HG03103 (cell line): Measurements from ENCODE around the gene OR2L3.
"Not testable (repeated sequence)": the region's sequence is repeated elsewhere in the genome, so short reads cannot be mapped to it uniquely, and the experiment has no call there.

ENCODE experiments used
- ATAC-seq: cut with Tn5 transposase; IDR thresholded peaks from one replicate; pipeline ENCODE4 v1.9.1; 2021; ENCODE audit warnings: low read depth; ENCODE audit not compliant: unreplicated experiment

OR2L3 gene

DNA sequence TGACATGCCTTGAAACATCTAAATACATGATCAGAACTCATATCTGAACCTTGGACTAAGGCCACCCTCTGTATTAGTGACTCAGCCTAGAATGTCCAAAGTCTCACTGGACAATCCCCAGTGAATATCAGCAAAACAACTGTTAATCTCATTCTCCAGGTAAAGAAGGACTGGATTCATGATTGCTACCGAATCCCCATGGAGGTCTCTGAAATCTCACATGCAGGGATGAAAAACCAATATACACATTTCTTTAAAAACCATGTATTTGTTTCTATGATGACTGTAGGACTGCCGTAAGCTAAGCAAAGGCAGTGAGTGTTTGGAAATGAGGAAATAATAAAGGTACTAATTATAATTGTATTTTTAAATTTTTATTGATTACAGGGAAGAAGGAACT lies at the start of gene OR2L3:
TSS of gene OR2L3 (plus strand) at position 301 of the 400 bp plus-strand sequence. CDS start 13,846 bp downstream, outside the sequence.
- ATAC-seq: no peak

DNA sequence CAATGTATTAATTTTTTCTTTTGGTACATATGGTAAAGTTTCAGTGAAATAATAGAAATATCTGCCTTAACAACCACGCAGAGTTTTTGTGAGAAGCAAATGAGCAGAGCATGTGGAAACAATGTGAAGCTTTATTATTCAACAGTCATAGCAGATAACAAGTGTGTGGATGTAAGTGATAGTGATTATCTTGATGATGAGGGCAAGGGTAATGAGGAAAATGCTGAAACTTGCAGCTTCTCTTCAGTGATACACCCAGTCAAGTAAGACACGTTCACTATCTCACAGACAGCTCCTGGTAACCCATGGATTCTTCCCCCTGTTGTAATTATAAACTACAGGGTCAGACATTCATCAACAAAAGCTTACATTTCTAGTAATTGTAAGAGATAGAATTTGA lies 47.8 kb upstream of the OR2L3 start:
- ATAC-seq: no peak

DNA sequence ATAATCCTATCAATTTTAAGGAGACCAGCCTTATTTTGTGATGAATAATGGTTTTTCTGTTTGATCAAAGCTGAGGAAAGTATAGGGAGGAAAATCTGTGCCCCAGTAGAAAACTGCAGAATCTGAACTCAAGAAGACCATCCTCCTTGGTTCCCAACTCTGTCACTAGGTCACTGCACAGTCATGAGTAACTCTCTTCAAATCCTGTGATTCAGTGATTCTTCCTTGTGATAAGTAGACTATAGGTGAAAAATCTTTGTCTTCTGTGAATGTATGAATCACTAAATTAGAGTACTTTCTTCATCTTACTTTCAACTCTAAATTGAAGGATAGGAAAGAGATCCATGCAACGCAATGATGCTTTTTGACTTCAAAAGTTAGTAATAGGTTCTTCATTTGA lies 46.5 kb upstream of the OR2L3 start:
- no peak for ATAC-seq

DNA sequence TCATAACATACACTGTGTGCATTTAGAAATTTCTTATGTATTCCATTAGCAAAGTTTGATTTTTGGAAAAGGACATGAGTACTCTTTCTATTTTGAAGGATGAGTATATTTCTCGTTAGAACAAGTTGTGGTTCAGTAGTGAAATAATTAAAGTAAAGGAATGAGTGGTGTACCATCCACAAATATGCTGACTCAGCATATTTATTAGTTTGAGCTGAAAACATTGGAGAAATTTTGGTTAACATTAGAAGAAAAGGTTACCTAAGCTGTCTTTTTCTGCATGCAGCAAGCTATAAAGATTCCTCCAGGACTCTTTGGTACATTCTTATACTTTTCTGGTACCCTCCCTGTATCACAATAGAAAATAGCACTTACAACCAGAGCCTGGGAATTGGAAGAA lies 38.9 kb upstream of the OR2L3 start:
- no peak for ATAC-seq

- ATAC-seq: no peak
Observed at GRCh38 chr1:248009681-248010080, 37.0 kb upstream of the OR2L3 start.

DNA sequence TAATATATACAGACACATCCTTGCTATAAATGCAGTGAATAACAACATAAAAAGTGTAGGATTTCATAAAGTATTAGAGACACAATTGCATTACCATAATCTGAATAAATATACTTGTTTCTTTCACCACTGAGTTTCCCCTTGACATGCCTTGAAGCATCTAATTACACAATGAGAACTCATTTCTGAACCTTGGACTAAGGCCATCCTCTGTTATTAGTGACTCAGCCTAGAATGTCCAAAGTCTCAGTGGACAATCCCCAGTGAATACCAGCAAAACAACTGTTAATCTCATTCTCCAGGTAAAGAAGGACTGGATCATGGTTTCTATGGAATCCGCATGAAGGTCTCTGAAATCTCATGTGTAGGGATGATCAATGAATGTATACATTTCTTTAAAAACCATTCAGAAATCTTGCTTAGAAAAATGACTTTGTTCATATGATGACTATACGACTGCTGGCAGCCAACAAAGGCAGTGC lies 33.4 kb upstream of the OR2L3 start, which contains the start of gene OR2L5:
TSS of gene OR2L5 (plus strand) at position 432 of the 482 bp plus-strand sequence. CDS start 8,288 bp downstream, outside the sequence.
- ATAC-seq: no peak

DNA sequence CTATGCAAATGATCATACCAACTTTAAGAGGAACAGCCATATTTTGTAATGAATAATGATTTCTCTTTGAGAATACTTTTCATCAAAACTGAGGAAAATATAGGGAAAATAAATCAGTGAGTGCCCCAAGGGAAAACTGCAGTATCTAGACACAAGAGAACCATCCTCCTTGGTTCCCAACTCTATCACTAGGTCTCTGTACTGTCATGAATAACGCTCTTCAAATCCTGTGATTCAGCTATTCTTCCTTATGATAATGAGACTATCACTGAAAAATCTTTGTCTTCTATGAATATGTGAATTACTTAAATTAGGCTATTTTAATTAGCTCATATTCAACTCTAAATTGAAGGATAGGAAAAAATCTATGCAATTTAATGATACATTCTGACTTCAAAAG lies 30.8 kb upstream of the OR2L3 start:
- no peak for ATAC-seq

DNA sequence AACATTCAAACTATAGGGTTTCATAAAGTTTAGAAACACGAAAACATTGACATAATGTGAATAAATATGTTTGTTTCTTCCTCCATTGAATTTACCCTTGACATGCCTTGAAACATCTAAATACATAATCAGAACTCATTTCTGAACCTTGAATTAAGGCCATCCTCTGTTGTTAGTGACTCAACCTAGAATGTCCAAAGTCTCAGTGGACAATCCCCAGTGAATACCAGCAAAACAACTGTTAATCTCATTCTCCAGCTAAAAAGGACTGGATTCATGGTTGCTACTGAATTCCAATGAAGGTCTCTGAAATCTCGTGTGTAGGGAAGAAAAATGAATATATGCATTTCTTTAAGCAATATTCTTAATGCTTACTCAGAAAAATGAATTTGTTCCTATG lies 16.9 kb upstream of the OR2L3 start, which contains the start of gene OR2L2:
TSS of gene OR2L2 (plus strand) at position 301 of the 400 bp plus-strand sequence. CDS start 8,198 bp downstream, outside the sequence.
- ATAC-seq: no peak

GRCh38 chr1:248045209-248045608 lies 1.4 kb upstream of the OR2L3 start:
- no peak for ATAC-seq

GRCh38 chr1:248047008-248047407 lies 372 bp downstream of the OR2L3 start:
- no peak for ATAC-seq

- ATAC-seq: no peak
Observed at GRCh38 chr1:248054671-248055070, 8.0 kb downstream of the OR2L3 start.

GRCh38 chr1:248055261-248055660 lies 8.6 kb downstream of the OR2L3 start:
- no peak for ATAC-seq

DNA sequence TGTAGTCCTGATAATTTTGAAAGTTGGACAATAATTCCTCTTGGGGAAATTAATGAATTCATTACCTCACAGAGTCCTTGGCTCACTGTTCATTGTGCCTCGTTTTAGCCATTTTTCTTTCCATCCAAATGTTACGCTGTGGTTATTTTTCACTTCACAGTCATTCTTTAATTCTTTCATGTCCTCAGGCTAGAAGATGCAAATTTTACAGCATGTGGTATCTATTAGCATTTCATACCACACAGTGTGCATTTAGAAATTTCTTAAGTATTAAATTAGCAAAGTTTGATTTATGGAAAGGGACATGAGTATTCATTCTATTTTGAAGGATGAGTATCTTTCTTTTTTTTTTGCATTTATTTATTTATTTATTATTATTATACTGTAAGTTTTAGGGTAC lies 18.4 kb downstream of the OR2L3 start:
- ATAC-seq: no peak

DNA sequence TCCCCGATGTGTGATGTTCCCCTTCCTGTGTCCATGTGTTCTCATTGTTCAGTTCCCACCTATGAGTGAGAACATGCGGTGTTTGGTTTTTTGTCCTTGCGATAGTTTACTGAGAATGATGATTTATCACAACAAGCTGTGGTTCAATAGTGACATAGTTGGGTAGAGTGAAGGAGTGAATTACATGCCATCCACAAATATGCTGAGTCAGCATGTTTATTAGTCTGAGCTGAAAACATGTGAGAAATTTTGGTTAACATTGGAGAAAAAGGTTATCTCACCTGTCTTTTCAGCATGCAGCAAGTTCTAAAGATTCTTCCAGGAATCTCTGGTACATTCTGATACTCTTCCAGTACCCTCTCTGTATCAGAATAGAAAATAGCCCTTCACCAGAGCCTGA lies 19.0 kb downstream of the OR2L3 start:
- ATAC-seq: no peak

DNA sequence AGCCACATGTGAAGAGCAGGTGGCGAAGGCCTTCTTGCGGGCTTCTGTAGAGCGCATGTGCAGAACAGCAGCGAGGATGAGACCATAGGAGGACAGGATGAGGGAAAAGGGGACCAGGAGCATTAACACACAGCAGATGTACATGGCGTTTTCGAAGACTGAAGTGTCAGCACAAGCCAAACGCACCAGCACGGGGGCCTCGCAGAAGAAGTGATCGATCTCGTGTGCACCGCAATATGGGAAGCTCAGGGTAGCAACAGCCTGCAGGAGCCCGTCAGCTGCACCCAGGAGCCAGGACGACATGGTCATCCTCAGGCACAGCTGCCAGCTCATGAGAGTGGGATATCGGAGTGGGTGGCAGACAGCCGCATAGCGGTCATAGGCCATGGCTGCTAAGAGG lies 37.2 kb downstream of the OR2L3 start:
- not testable (repeated sequence) for ATAC-seq

DNA sequence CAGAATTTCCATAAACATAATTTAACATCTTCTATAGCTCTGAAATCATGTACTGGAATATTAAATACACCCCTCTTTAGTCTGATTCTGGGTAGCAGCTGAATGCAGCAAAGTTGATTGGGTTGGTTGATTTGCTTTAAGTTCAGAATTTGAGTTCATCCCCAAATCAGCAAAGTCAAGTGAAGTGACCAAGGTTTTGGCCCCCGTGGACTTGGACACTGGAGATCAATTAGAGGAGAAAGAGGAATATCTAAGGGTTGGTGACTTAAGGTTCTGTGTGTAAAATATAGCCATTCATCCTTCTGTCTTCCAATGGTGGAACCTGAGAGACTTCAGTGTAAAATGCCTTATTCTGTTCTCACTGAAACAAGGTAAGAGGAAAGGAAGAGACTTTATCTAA lies 48.2 kb downstream of the OR2L3 start, which contains the start of gene OR2L13:
TSS of gene OR2L13 (plus strand) at position 301 of the 400 bp plus-strand sequence. CDS start 4,192 bp downstream, outside the sequence.
- no peak for ATAC-seq

GRCh38 chr1:248098529-248098928 lies 51.9 kb downstream of the OR2L3 start:
- no peak for ATAC-seq

- no peak for ATAC-seq
Observed at GRCh38 chr1:248102847-248103246, 56.2 kb downstream of the OR2L3 start.

- no peak for ATAC-seq
Observed at GRCh38 chr1:248111157-248111556, 64.5 kb downstream of the OR2L3 start.
